Neutrophil (primary cell): Measurements from ENCODE around the gene CYFIP1.
"Not testable (repeated sequence)": the region's sequence is repeated elsewhere in the genome, so short reads cannot be mapped to it uniquely, and the experiment has no call there.

ENCODE experiments used
- H3K27ac ChIP-seq: fragments of 200-600 bp; sonication (generic); 2 replicates; pipeline ENCODE4 v1.5.1; 2016; ENCODE audit warnings: mild to moderate bottlenecking, moderate library complexity
- H3K27me3 ChIP-seq: fragments of 200-600 bp; sonication (generic); 2 replicates; pipeline ENCODE4 v1.6.0; 2016; ENCODE audit warnings: mild to moderate bottlenecking
- H3K36me3 ChIP-seq: fragments of 200-600 bp; sonication (generic); 2 replicates; pipeline ENCODE4 v1.5.1; 2017
- H3K4me1 ChIP-seq, 2 experiments: fragments of 200-600 bp in 1 of 2; sonication (generic) in 1 of 2; 1 replicate in 1 of 2; 2 replicates in 1 of 2; pipeline versions ENCODE4 v1.5.1 to v1.6.1; 2013 to 2016; ENCODE audit warnings: low read depth in 1 of 2, low read length in 1 of 2, mild to moderate bottlenecking in 1 of 2, moderate library complexity in 1 of 2; ENCODE audit not compliant: control insufficient read depth in 1 of 2, insufficient read depth in 1 of 2
- H3K4me3 ChIP-seq, 2 experiments: fragments of 200-600 bp in 1 of 2; sonication (generic) in 1 of 2; 1 replicate in 1 of 2; 2 replicates in 1 of 2; pipeline ENCODE4 v1.5.1; 2013 to 2016; ENCODE audit warnings: low read depth in 1 of 2, low read length in 1 of 2, mild to moderate bottlenecking in 1 of 2, moderate library complexity in 1 of 2
- H3K9me3 ChIP-seq: fragments of 200-600 bp; sonication (generic); 2 replicates; pipeline ENCODE4 v1.5.1; 2016
- TF ChIP-seq, protein P1 (sequence below): fragments of 200-600 bp; sonication (generic); IDR thresholded peaks from 2 replicates; pipeline ENCODE4 v1.5.1; 2016; ENCODE audit warnings: antibody characterized with exemption

The CYFIP1 gene

DNA sequence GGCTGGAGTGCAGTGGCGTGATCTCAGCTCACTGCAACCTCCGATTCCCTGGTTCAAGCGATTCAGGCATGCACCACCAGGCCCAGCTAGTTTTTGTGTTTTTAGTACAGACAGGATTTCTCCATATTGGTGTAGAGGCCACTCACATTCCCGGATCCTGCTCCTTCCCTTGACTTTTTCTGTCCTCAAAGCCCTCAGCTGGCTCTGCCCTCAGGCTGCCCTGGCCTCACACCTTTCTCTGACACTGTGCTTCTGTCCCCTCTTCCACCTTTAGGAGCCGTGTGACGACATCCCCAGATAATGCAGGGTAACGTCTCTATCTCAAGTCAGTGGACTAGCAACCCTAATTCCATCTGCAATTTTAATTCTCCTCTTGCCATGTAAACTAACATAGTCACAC lies 8.6 kb upstream of the CYFIP1 start:
- H3K4me3 ChIP-seq: no peak overlapping the region
- peaks cover under 1% of the 10 kb centered on the region for H3K27me3 ChIP-seq
- no peaks in the 10 kb centered on the region for H3K36me3 ChIP-seq
- no peaks in the 10 kb centered on the region for H3K4me1 ChIP-seq
- H3K27ac ChIP-seq: no peak overlapping the region
- TF ChIP-seq, protein P1, sequence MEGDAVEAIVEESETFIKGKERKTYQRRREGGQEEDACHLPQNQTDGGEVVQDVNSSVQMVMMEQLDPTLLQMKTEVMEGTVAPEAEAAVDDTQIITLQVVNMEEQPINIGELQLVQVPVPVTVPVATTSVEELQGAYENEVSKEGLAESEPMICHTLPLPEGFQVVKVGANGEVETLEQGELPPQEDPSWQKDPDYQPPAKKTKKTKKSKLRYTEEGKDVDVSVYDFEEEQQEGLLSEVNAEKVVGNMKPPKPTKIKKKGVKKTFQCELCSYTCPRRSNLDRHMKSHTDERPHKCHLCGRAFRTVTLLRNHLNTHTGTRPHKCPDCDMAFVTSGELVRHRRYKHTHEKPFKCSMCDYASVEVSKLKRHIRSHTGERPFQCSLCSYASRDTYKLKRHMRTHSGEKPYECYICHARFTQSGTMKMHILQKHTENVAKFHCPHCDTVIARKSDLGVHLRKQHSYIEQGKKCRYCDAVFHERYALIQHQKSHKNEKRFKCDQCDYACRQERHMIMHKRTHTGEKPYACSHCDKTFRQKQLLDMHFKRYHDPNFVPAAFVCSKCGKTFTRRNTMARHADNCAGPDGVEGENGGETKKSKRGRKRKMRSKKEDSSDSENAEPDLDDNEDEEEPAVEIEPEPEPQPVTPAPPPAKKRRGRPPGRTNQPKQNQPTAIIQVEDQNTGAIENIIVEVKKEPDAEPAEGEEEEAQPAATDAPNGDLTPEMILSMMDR: no peak
- no peaks in the 10 kb centered on the region for H3K9me3 ChIP-seq

DNA sequence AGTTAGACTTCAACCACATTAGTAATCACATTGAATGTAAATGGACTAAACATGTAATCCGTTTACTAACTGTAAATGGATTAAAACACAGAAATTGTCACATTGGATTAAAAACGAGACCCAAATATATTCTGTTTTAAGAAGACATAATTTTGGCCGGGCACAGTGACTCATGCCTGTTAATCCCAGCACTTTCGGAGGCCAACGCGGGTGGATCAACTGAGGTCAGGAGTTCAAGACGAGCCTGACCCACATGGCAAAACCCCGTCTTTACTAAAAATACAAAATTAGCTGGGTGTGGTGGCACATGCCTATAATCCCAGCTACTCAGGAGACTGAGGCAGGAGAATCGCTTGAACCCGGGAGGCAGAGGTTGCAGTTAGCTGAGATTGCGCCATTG lies 1.8 kb upstream of the CYFIP1 start:
- not testable (repeated sequence) for H3K36me3 ChIP-seq, H3K4me3 ChIP-seq, H3K27ac ChIP-seq, H3K9me3 ChIP-seq
- H3K4me1 ChIP-seq: peaks cover 16 to 25% of the 10 kb centered on the region in 2 experiments
- peaks cover 68% of the 10 kb centered on the region for H3K27me3 ChIP-seq

DNA sequence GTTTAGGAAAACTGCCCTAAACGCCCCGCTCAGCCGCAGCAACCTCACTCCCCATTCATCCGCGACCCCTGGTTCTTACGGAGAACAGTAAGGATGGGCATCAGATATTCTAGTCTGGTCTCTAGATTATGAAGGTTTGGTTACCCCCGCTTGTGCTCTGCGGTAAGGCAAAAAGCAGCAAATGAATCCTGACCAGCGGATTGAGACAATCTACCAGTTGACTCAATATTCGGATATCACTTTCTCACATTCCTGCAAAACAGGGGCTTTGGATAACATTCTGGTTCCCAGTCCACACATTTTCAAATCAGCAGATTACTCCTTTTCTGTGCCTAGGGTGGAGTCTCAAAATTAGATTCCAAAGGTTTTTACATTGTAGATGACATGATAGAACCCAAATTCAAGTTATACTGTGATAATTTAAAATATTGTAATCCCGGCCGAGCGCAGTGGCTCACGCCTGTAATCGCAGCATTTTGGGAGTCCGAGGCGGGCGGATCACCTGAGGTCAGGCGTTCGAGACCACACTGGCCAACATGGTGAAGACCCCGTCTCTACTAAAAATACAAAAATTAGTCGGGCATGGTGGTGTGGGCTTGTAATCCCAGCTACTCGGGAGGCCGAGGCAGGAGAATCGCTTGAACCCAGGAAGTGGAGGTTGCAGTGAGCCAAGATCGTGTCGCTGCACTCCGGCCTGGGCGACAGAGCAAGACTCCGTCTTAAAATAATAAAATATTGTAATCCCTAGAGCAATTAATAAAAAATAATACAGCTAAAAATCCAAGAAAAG lies 1.1 kb upstream of the CYFIP1 start:
- Histone ChIP-seq H3K4me3 (peak overlapping the region in 1 of 2 experiments; percentile 62), H3K4me1 (peaks cover 16 to 25% of the 10 kb centered on the region in 2 experiments), H3K27me3 (peaks cover 75% of the 10 kb centered on the region), H3K9me3 (no peaks in the 10 kb centered on the region), H3K36me3 (no peaks in the 10 kb centered on the region), H3K27ac (no peak overlapping the region)
- TF ChIP-seq, protein P1: no peak

DNA sequence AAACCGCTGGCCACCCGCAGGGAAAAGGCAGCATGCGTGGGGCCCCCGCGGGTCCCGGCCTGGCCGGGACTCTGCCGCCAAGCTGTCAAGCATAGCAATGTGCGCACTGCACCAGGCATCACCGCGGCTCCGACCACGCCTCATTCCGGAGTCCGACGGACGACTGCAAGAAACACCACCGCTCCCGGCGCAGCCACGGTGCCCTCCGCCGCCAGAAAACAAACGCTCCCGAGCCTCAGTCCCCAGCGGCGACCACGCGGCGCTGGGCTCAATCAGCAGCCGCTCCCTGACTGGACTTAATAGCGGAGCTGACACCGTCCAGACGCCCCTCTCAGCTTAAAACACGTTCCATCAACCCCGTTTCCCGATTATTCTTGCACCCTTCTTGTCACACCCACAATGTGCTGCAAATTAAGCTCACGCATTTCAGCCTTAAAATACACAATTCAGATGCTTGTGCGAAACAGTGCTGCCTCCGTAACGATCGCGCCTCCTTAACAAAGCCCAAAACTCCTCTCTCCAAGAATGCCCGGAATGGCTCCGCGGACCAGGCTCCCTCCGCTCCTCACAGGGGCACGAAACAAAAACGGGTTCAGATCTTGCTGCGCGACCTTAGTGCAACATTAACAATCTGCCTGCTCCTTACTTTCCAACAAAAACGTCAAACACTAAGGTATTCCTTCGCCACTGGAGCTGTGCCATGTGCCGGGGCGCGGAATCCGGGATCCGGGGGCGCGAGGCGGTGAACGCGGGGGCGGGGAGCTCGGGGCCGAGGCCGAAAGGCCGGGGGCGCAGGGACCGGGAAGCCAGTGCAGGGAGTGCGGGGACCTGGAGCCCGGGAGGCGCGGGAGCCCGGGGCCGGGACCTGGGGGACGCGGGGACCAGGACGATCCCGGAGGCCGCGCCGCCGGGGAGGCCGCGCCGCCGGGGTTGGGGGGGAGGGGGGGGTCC lies 655 bp downstream of the CYFIP1 start:
- H3K27ac ChIP-seq: no peak overlapping the region

DNA sequence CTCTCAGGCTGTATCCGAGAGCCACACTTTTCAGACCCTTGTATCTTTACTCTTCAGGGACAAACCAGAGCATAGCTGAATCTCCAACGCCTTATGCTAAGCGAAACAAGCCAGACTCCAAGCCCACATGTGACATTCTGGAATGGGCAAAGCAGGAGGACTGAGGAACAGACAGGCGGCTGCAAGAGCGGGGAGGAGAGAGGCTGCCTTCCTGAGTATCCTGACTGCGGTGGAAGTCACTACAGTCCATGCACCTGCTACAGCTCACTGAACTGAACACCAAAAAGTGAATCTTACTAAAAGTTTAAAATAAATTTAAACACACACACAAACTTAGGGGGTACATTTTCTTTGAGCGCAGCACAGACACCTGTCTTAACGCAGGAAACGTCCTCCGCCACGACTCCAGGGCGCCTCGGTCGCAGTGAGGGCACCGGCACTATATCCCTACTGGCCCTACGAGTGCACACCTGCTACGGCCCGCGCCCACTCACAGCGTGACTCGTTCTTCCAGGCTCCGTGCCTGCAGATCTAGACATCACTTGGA lies 1.4 kb downstream of the CYFIP1 start:
- TF ChIP-seq, protein P1: no peak
- Histone ChIP-seq H3K27ac (no peak overlapping the region), H3K36me3 (no peaks in the 10 kb centered on the region), H3K4me3 (peak overlapping the region in 1 of 2 experiments; percentile 53), H3K9me3 (no peaks in the 10 kb centered on the region), H3K4me1 (peaks cover 16 to 25% of the 10 kb centered on the region in 2 experiments), H3K27me3 (peaks cover 74% of the 10 kb centered on the region)

More for the DNA sequence above, 655 bp downstream of the CYFIP1 start:
- Histone ChIP-seq H3K27me3 (peaks cover 75% of the 10 kb centered on the region), H3K4me1 (peaks cover 16 to 25% of the 10 kb centered on the region in 2 experiments), H3K9me3 (no peaks in the 10 kb centered on the region), H3K36me3 (no peaks in the 10 kb centered on the region), H3K4me3 (peak overlapping the region; percentile 32 to 53)
- TF ChIP-seq, protein P1: no peak
